ENCODE measurements around the gene AUTS2.

The AUTS2 gene

DNA sequence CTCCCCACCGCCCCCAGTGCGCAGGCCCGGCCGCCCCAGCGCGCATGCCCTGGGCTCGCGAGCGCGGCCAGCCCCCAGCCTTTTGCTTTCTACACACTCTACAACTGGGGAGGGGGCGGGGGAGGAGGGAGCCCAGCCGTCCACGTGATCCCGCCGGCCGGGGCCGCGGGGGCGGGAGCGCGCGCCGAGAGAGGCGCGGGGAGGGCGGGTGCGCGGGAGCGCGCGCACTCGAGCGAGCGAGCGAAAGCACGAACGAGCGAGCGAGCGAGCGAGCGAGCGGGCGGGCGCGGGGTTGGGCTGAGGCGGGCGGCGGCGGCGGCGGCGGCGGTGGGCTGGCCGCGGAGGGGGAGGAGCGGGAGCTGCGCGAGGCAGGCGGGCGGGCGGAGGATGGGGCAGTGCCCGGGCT lies at the start of gene AUTS2:
Gene AUTS2, plus strand, starts transcription at position 395 of the 406 bp plus-strand sequence. CDS start 1,179 bp downstream, outside the sequence.
- no peak for DNase-seq (ENCODE audit: low spot score)

DNA sequence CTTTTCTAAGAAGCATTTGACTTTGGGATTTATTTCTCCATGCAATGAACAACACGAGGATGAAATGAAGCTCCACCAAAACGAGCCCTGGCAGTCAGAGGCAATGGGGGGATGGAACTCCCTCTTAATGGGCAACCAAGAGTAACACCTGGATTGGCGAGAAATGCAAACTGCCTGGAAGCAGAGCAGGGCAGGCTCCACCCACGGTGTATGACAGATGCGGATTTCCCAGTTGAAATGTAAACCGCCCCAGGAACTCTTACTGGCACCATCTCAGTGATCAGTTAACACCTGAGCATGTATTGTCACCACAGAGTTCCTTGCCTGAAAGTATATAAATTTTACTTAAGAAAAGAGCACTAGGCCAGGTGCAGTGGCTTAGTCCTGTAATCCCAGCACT lies 47.3 kb upstream of the AUTS2 start:
- no peak for DNase-seq (ENCODE audit: low spot score)

DNA sequence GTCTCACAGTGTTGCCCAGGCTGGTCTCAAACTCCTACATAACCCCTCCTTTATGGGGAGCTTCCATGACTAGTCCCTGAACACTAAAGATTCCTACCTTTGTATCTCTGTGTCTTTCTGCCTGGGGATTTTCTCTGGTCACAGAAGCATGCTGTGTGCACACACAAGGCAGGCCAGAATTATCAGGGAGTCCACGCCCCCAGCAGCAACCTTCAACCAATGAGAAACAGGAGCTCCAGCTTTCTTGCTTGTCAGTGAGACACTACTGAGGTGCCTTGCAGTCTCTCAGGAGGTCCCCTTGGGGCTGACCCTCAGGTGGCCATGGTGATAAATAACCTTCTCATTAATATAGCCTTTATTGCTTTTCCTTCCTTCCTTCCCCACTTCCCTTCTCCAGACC lies 45.1 kb upstream of the AUTS2 start:
- DNase-seq (ENCODE audit: low spot score): no peak

DNA sequence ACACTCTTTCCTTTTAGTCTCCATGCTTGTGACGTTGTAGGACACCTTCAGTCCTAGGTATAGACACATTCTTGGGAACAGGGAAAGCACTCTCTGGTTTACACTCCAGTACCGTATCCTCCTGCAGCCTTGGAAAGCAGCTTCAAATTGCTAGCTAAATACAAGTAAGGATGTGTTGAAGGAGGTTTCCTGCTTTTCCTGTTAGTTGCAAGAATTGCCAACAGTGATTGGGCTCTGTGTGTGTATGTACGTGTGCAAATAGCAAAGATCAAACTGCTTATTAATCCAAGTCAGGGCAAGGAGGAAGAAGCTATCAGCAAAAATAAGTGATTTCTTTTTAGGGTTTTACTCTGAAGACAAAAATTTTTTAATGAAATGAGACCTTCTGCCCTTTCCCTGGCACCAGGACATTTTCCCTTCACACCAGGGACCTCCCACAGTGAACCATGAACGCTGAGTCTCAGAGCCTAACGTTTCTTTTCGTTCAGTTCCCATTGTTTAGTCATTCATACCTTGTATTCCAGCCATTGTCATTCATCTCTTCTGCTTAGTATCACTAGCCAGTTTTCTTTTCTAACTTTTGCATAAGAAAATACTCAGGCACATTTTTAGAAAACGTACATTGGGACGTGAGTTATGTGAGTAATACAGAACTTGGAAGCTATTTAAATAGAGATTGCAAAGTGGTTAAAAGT lies 36.9 kb upstream of the AUTS2 start:
- no peak for DNase-seq (ENCODE audit: low spot score)

DNA sequence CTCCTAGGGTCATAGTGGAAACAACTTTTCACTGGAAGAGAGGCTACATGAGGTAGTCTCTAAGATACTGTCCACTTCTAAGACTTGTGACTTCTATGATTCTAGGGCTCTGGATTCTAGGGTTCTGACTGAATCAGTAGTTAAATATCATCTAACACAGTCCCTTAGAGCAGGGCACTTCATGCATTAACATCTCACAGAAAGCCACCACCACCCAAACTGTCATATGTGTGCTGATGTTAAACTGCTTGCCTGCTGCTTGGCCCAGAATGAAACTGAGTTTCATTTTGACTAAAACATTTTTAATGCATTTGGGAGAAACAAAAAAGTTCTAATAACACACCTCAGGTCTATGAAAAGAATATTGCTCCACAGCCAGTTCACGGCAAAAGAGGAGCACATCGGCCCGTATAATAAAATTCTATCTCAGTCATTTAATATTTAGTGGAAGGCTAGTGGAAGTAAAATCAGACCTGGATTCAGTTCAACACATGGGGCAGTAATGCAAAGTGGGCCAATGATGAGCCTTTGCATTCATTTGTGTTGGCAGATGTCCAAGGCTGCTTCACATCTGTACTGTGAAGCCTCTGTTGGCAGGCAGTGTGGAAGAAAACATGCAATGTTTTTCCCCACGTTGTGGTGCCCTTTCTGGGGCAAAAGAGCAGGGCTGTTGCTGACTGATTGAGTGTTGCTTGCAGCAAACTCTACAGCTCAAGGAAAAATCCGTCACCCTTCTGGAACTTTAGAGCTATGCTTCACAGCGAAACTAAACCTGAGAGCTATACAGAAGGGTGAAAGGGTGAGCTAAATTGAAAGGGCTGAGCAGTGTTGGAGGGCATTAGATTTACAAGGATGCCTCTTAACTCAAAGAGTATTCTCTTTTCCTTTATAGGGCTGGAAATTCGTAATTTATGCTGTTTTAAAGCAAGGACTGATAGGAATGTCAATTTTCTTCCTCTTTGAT lies 33.5 kb upstream of the AUTS2 start:
- DNase-seq (ENCODE audit: low spot score): no peak

DNA sequence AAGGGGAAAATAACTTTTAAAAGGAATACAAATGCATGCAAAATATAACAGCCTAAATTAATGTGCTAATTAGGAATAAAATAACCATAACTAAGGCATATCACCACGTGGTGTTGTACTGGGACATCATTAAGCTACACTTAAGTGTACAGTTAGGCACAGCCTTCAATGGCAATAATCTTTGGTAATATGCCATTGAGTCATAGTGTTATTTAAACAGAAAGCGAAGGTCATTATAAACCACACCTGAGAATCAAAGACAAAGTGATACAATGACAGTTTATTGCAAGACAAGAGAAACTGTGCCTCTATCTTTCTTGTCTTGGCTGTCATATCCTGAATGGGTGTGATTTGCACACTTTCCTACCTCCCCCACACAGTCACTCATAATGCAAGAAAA lies 30.5 kb upstream of the AUTS2 start:
- DNase-seq (ENCODE audit: low spot score): no peak

DNA sequence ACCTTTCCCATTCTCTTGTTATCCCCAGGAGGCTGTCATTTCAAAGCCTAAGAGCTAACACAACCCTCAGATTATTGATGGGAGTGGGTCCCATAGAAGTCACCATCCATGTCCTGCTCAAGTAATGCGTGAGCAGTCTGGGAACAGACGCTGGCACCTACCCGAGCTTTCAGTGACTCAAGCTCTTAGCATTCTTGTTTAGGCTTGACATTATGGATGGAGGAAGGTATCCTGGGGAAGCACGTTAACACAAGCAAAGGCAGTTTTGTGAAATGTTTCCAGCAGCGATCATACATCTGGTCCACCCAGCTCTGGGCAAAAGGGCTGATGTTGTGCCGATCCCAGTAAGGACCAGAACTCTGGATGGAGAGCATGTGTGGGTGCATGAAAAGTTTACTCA lies 30.0 kb upstream of the AUTS2 start:
- no peak for DNase-seq (ENCODE audit: low spot score)

DNA sequence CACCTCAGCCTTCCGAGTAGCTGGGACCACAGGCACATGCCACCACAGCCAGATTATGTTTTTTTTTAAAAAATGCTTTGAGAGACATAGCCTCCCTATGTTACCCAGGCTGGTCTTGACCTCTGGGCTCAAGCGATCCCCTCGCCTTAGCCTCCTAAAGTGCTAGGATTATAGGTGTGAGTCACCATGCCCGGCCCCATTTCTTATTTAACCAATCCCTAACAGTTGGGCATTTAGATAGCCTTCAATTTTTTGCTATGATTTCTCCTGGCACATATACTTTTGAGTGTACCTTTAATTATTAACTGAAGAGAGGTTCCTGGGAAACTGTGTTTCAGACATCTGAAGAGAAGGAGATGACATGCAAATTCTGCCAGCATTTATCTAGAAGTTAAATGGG lies 22.6 kb upstream of the AUTS2 start:
- DNase-seq (ENCODE audit: low spot score): no peak

DNA sequence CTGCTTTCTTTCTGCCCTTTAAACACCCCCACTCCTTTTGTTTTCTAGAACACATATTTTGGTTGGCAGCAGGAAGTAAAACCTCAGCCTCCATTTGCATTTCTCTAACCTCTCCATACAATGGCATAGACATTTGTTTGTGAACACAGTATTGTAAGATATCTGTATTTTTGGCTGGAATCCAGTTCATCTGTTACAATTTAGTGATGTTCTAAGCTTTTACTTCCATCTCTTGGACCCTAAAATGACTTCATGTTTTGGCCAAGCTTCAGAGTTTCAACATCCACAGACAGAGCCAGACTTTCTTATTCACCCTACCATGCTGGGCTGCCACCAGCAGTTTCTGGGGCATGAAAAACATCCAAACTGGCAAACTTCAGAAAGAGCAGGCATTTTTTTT lies 21.1 kb upstream of the AUTS2 start:
- DNase-seq (ENCODE audit: low spot score): no peak

DNA sequence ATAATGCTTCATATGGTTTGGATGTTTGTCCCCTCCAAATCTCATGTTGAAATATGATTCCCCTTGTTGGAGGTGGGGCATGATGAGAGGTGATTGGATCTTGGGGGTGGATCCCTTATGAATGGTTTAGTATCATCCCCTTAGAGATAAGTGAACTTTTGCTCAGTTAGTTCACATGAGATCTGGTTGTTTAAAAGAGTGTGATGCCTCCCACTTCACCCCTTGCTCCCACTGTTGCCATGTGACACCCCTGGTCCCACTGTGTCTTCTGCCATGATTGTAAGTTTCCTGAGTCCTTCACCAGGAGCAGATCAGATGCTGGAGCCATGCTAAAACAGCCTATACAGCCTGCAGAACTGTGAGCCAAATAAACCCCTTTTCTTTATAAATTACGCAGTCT lies 13.1 kb upstream of the AUTS2 start:
- no peak for DNase-seq (ENCODE audit: low spot score)

DNA sequence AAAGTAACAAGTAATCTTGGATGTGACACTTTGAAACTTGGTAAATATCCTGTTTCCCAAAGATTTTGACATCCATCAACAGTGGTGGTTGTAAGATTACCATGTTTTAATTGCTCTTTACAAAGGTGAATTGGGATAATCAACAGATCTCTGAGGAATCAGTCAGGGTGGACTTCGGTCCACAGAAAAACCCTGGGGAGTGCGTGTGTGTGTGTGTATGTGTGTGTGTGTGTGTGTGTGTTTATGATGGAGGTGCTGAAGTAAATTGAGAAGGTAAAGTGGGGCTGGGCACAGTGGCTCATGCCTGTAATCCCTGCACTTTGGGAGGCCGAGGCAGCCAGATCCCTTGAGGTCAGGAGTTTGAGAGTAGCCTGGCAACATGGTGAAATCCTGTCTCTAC lies 12.0 kb upstream of the AUTS2 start:
- no peak for DNase-seq (ENCODE audit: low spot score)

DNA sequence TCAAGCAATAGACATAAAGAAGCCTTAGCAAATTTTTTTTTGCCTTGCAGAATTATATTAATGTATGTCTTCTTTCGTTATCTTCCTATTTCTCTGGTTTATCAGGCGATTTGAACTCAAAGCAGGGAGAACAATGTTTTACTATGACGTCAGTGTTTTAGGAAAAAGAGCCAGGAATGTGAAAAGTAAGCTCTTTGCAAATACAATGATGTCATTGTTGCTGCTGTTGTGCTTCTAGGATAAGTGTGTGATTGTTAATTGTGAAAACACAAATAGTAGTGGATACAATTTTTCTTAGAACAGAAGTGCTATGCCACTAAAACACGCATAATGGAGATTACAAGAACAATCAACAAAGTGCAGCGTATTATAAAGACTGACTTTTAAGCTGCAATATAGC lies 9.5 kb upstream of the AUTS2 start:
- DNase-seq (ENCODE audit: low spot score): no peak

DNA sequence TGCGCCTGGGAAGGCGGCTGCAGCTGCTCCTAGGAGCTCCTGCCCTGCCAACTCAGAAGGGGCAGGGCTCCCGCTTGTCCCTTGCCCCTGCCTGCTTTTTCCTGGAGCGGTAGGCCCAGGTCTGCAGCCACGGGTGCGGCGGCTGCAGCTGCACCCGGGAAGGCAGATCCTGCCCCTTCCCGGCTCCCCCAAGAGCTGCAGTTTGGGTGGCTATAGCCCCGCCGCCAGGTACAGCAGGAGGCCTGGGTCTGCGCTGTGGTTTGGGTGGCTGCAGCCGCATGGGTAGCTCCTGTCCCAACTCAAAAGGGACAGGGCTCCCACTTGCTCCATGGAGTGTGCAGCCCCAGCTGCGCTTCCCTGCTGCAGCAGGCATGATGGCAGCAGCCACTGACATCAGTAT lies 6.5 kb upstream of the AUTS2 start:
- DNase-seq (ENCODE audit: low spot score): no peak

DNA sequence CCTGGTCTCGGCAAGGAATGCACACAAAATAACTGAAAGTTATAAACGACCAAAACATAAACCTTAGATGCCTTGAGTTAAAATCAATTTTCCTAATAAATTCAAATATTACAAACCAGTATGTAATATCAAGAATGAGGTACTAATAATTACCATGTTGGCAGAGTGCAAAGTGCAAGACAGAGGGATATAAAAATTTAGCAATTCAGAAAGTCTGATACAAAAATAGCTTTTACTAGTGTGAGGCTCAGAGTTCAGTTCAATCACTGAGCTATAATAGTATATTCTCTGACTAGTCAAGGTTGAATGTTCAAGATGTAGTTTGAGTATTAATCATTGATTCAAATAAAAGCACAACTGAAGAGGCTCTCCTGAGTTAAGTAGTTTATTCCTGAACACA lies 4.8 kb upstream of the AUTS2 start:
- DNase-seq (ENCODE audit: low spot score): no peak

DNA sequence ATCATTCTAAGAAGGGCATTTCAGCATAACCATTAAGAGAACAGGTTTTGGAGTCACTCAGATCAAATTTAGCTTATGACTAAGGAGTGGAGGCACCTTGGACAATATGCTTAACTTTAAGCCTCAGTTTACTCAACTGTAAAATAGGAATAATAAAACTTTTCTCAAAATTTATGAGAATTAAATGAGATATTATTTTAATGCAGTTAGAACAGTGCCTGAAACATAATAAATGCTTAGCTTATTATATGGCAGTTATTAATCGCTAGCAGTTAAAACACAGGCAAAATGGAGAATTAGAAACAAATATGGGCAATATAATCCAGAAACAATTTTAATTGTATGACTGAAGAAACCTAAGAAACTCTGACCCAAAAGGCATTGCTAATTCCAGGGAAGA lies 2.9 kb upstream of the AUTS2 start:
- no peak for DNase-seq (ENCODE audit: low spot score)

DNA sequence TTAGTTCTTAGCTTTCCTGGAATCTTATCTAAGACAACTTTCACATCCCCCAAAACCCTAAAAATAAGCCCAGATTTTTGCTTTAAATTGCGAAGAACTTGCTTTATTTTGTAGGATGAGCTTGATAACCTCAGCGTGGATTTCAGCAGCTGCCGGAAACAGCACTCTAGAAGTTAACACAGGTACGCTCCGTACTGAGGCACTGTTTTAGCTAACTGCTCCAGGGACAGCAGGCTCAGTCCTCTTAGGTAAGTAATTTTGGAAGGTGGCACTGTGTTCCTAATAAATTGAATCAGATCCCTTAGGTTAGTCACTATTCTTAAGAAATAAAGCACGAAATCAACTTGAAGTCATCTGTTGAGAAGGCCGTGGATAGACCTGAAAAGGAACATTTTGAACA lies 2.2 kb upstream of the AUTS2 start:
- DNase-seq (ENCODE audit: low spot score): no peak

DNA sequence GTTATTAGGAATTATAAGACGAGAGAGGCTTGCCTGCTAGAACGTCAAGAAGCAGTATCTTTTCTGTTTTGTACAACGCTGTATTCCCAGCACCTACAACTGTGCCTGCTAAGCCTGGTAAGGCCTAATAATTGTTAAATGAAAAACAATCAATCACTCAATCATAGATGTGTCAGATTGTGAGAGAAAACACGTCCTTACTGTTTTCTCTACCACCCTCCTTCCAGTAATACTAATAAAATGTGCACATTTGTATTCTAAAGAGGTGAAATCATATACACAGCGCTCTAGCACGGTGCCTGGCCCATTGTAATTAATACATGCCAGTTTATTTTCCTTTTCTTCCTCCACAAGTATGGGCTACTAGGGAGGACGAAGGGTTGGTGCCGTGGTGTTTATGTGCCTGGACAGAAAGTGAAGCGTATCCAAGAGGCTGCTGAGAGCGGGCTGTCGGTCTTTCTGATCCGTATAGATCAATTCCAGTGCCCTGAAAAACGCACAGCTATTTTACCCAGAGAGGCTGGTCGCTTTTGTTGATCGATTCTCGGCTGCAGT lies 1.5 kb upstream of the AUTS2 start:
- DNase-seq (ENCODE audit: low spot score): no peak

DNA sequence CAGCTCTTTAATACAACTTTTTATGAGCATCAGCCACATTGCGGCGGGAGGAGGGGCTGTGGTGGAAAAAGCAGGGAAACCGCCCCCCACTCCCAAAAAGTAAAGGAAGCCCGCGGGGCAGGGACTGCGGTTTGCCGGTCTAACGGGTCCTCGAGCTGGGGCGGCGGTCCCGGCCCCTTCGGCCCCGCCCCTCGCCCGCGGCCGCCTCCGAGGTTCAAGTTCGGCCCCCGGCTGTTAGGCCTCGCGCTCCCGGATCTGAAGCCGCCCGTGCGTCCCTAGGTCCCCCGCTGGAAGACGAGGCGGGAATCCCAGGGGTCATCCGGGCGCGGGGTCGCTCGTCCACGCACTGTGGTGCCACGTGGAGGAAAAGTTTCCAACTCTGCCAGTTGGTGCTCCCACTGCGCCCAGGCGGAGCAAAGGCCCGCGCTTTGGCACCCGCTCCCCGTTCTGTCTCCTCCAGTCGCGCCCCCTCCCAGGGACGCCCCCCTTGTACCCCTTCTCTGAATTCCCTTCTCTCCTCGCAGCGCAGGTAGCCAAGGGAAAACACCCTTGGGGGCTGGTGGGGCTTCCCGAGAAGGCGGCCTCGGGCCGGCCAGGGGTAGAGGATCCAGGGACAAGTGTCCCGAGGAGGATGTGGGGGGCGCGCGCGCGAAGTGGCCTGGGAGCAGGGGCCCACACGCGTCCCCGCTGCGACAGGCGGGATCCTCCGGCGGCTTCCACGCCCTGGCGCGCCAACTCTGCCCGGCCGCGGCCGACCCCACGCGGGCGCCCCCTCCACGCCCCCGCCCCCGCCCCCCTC lies 798 bp upstream of the AUTS2 start:
- no peak for DNase-seq (ENCODE audit: low spot score)

DNA sequence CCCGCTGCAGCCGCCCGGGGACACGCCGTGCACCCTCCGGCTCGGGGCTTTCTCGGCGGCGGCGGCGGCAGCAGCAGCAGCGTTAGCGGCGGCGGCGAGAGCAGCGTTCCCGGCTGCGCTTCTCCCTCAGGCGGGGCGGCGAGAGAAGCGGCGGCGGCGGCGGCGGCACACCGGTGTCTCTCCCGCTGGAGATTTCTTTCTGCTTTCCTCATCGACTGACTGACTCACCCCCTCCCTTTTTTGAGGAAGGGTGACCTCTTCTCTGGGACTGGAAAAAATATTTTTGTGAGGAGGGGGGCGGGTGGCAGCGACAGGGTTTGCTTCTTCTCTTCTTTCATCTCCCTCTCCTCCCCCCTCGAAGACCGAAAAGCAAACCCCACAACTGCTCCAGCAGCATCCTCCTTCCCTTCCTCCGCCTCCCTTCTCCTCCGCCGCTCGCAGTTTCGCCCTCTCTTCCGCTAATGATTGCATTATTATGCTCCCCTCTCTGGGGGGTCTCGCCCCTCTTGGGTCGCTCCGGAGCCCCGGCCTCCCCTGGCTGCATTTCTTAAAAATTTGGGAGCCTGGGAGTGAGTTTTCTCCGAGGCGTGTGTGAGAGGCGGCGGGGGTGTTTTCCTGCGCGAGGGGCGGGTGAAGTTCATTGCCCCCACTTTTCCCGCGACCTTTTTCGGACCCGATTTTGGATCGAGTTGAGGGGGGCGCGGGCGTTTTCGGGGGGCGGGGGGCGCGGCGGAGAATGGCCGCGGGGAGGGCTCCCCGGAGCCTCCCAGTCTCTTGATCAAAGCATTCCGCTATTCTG lies 411 bp downstream of the AUTS2 start:
- DNase-seq (ENCODE audit: low spot score): no peak

DNA sequence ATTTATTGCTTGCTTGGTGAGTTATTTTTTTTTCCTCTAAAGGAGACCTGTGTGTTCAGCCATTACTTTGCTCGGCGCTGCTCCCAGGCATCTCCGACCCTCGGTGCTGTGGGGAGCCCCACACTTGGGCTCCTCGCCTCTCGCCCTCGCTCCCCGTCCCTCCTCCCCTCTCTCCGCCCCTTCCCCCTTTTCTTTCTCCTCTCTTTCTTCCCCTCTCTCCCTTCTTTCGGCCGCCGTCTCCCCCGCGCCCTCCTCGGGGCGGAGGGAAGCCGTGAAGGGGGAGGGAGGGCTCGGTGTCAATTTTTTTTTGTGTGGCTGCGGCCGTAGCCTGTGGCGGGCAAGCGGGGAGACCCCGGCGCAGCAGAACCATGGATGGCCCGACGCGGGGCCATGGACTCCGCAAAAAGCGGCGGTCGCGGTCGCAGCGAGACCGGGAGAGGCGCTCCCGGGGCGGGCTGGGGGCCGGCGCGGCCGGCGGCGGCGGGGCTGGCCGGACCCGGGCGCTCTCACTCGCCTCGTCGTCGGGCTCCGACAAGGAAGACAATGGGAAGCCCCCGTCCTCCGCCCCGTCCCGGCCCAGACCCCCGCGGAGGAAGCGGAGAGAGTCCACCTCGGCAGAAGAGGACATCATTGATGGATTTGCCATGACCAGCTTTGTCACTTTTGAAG lies 1.1 kb downstream of the AUTS2 start:
- DNase-seq (ENCODE audit: low spot score): no peak
